Left lung (tissue), 10 donors: ENCODE data around the gene KIF12. TPM values are rescaled to one million over a fixed set of nuclear protein-coding genes. Genes with fewer than 3 reads are reported as not detected.
A peak's percentile ranks its signal among the peaks of the same experiment; 100 is the strongest.

ENCODE experiments used
- ATAC-seq: fragments of 200-7000 bp; cut with Tn5 transposase; one replicate; pipeline ENCODE4 v1.9.1; 2020; ENCODE audit warnings: moderate library complexity
- DNase-seq, 4 donors: peaks; one replicate each; pipeline ENCODE4 v3.0.0-alpha.2; 2013 to 2020
- H3K27ac ChIP-seq, 2 donors: fragments of 200-600 bp; sonication (generic) in 1 of 2; one replicate each; pipeline versions ENCODE4 v1.5.0 to v1.8.0; 2020 to 2021
- H3K27me3 ChIP-seq, 2 donors: fragments of 200-600 bp; sonication (generic) in 1 of 2; one replicate each; pipeline versions ENCODE4 v1.5.0 to v1.8.0; 2020 to 2021
- H3K36me3 ChIP-seq, 2 donors: fragments of 200-600 bp; sonication (generic) in 1 of 2; one replicate each; pipeline versions ENCODE4 v1.5.0 to v1.8.0; 2020 to 2021
- H3K4me1 ChIP-seq, 2 donors: fragments of 200-600 bp; one replicate each; pipeline ENCODE4 v1.8.0; 2021
- H3K4me3 ChIP-seq, 2 donors: fragments of 200-600 bp; sonication (generic) in 1 of 2; one replicate each; pipeline versions ENCODE4 v1.5.0 to v1.8.0; 2020 to 2021; ENCODE audit warnings: mild to moderate bottlenecking in 1 of 2
- H3K9me3 ChIP-seq, 2 donors: fragments of 200-600 bp; sonication (generic) in 1 of 2; one replicate each; pipeline versions ENCODE4 v1.5.0 to v1.8.0; 2020 to 2021
- intact Hi-C, 2 donors: fragments of 100-400 bp; cut with DNase I; formaldehyde crosslinking; loops; one replicate each; pipeline versions ENCODE4 v1.11.2 to v1.14.2; 2022
- polyA plus RNA-seq, 6 donors: library from polyadenylated mRNA; unstranded; fragments of 120-200 nt; gene quantifications; one replicate each; pipeline ENCODE4 v1.2.1, GENCODE V29; 2013; ENCODE audit not compliant: insufficient read length in 6 of 6
- total RNA-seq, 2 donors: library from RNA; stranded (reverse); fragmentation: NEBNext Ultra II Directional; extraction: Animal tissue kit (Norgen Biotek cat#: 25700); gene quantifications; one replicate each; pipeline ENCODE4 v1.2.1, GENCODE V29; 2021
- TF ChIP-seq, protein P1 (sequence below), 2 donors: fragments of 200-600 bp; sonication (generic) in 1 of 2; IDR thresholded peaks; one replicate each; pipeline versions ENCODE4 v1.5.0 to v1.8.0; 2021; ENCODE audit warnings: antibody characterized with exemption in 2 of 2
- donor health status: DM: no; HTN: yes; CAD: no.
- donor health status: DM: no; HTN: no; CAD: no.

Gene KIF12
- total and polyA plus RNA-seq, 8 donors, result 2.4 to 54.7 (median 43.3) TPM

DNA sequence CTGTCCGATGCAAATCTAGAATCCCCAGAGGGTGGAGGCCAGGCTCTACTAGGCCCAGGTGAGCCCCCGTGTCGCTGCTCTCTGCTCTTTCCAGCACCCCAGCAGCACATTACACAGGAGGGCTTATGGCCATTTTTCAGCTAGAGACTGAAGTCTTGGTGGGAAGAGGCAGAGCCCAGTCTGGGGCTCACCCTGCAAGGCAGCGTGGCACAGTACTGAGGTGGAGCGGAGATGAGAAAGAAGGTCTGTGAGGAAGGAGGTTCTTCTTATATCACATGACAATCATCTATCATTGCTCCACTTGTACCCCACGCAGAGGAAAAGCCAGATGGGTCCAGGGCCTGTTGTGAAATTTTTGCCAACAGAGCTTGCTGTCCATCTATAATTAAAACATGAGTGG, 10.0 kb upstream of the KIF12 start:
- TF ChIP-seq, protein P1, sequence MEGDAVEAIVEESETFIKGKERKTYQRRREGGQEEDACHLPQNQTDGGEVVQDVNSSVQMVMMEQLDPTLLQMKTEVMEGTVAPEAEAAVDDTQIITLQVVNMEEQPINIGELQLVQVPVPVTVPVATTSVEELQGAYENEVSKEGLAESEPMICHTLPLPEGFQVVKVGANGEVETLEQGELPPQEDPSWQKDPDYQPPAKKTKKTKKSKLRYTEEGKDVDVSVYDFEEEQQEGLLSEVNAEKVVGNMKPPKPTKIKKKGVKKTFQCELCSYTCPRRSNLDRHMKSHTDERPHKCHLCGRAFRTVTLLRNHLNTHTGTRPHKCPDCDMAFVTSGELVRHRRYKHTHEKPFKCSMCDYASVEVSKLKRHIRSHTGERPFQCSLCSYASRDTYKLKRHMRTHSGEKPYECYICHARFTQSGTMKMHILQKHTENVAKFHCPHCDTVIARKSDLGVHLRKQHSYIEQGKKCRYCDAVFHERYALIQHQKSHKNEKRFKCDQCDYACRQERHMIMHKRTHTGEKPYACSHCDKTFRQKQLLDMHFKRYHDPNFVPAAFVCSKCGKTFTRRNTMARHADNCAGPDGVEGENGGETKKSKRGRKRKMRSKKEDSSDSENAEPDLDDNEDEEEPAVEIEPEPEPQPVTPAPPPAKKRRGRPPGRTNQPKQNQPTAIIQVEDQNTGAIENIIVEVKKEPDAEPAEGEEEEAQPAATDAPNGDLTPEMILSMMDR (IDR thresholded peaks at IDR 0.05), result no peak
- Histone ChIP-seq H3K27me3 (no peaks in the 10 kb centered on the region), H3K9me3 (no peaks in the 10 kb centered on the region), H3K27ac (no peak overlapping the region), H3K4me3 (no peak overlapping the region), H3K36me3 (no peaks in the 10 kb centered on the region), H3K4me1 (peaks cover 2 to 6% of the 10 kb centered on the region in 2 donors)
- DNase-seq, result peak in 1 of 4 donors; percentile 10
- ATAC-seq, result no peak
- intact Hi-C loops, result loop anchor here in 1 of 2 donors (5.0 kb wide), 1 partner anchor 183 kb away; no protein-coding TSS in a partner anchor

DNA sequence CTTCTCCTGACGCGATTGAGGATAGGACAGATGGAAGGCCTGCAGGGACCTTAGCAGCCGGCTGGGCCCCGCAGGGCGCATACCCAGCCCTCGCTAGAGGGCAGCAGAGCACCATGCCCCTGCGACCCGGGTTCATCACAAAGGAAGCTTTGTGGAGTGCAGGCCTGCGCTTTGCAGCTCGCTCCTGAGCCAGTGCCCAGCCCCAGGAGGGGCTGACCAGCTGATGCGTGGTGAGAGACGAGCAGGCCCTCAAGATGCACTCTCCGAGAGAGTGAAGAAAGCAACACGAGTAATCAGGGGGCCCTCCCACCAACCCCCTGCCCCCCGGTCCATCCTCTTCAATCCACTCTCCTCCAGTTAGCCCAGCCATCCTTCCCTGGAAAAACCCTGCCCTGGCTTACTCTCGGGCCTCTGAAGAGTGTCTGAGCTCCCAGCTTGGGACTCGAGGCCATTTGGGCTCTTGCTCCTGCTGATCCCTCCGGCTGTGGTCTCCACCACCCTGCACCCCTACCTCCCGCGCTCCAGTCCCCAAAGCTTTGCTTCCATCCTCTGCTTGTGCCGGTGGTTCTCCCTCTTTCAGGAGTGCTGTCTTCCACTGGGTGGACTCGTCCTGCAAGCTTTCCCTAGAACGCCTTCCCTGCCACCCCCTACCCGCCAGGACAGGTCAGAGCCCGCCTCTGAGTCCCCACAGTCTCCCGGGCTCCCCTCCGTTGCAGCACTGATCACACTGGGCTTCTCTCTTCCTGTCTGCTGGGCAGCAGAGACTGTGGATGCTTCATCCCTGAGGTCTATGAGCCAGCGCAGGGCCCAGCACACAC, 9.1 kb upstream of the KIF12 start:
- ATAC-seq, result peak; percentile 100
- H3K9me3 ChIP-seq, result no peaks in the 10 kb centered on the region
- peak; percentile 72 to 92 (median 84) for DNase-seq
- H3K4me1 ChIP-seq, result peaks cover 0 to 6% of the 10 kb centered on the region in 2 donors
- TF ChIP-seq, protein P1 (IDR thresholded peaks at IDR 0.05), result peak; percentile 87 to 94
- H3K4me3 ChIP-seq, result no peak overlapping the region
- H3K36me3 ChIP-seq, result no peaks in the 10 kb centered on the region
- peaks cover 0 to 6% of the 10 kb centered on the region in 2 donors for H3K27me3 ChIP-seq
- H3K27ac ChIP-seq, result no peak overlapping the region
- intact Hi-C loops, result loop anchor here in 1 of 2 donors (5.0 kb wide), 1 partner anchor 184 kb away; no protein-coding TSS in a partner anchor

DNA sequence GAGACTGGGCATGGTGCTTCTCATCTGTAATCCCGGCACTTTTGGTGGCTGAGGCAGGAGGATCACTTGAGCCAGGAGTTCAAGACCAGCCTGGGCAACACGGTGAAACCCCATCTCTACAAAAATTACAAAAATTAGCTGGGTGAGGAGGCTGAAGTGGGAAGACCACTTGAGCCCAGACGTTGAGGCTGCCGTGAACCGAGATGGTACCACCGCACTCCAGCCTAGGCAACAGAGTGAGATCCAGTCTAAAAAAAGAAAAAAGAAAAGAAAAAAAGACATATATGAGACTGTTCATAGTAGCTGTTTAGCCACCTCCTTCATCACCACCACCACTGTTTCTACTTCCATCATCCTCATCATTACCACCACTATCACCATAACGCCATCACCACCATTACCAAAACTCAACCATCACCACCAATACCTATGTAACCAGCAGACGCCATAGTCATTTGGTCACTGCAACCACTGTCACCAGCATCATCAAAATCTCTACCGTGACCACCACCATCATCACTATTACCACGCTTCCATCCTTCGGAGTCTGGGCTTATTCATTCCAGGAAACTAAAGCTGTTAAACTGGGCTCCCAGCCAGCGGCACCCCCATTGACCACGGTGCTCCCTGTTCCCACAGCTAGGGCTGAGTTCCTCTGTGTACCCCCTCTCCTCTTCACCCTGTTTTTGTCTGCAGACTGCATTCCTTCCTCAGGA, 8.4 kb upstream of the KIF12 start:
- Histone ChIP-seq H3K9me3 (peaks cover 0 to under 1% of the 10 kb centered on the region in 2 donors), H3K27ac (no peak overlapping the region), H3K27me3 (peaks cover 0 to 10% of the 10 kb centered on the region in 2 donors), H3K4me3 (no peak overlapping the region), H3K4me1 (peaks cover 0 to 6% of the 10 kb centered on the region in 2 donors), H3K36me3 (no peaks in the 10 kb centered on the region)
- intact Hi-C loops, result loop anchor here in 1 of 2 donors (5.0 kb wide), 1 partner anchor 185 kb away; no protein-coding TSS in a partner anchor
- DNase-seq, result no peak
- TF ChIP-seq, protein P1 (IDR thresholded peaks at IDR 0.05), result no peak
- no peak for ATAC-seq

DNA sequence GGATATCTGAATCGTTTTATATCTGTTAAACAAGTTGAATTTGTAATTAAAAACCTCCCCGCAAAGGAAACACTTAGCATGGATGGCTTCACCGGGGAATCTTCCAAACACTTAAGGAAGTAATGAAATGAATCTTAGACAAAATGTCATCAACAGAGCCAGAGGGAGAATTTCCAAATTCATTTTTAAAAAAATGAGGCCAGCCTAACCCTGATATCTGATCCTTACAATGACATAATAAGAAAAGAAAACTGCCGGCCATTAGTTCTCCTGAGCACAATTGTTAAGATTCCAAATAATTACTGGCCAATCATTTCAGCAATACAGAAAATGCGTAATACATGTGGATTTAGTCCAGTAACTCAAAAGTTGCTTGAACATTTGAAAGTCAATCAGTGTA, 6.1 kb upstream of the KIF12 start:
- Histone ChIP-seq H3K4me3 (no peak overlapping the region), H3K36me3 (no peaks in the 10 kb centered on the region), H3K4me1 (peaks cover 0 to 6% of the 10 kb centered on the region in 2 donors), H3K27ac (no peak overlapping the region), H3K27me3 (peaks cover 0 to 11% of the 10 kb centered on the region in 2 donors), H3K9me3 (peaks cover 0 to 3% of the 10 kb centered on the region in 2 donors)
- ATAC-seq (no peak), DNase-seq (no peak)
- TF ChIP-seq, protein P1 (IDR thresholded peaks at IDR 0.05), result no peak
- intact Hi-C loops, result loop anchor here in 1 of 2 donors (5.0 kb wide), 1 partner anchor 187 kb away; no protein-coding TSS in a partner anchor

DNA sequence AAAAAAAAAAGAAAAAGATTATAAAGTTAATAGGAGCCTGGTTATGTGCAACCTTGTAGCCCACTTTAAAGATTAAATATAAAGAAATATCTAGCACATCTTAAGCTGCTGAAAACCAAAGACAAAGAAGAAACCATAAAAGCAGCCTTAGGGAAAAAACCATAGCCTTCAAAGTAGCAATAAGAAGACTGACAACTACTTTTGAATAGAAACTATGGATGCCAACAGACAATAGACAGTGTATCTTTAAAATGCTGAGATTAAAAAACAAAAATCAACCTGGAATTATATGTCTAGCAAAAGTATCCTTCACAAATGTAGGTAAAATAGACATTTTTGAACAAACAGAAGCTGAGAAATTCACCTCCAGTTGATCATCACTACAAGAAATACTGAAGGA, 3.4 kb upstream of the KIF12 start:
- Histone ChIP-seq H3K27me3 (peaks cover 0 to 38% of the 10 kb centered on the region in 2 donors), H3K36me3 (no peaks in the 10 kb centered on the region), H3K4me1 (peaks cover 0 to 9% of the 10 kb centered on the region in 2 donors), H3K4me3 (no peak overlapping the region), H3K27ac (no peak overlapping the region), H3K9me3 (peaks cover 0 to 3% of the 10 kb centered on the region in 2 donors)
- DNase-seq (no peak), ATAC-seq (no peak)
- TF ChIP-seq, protein P1 (IDR thresholded peaks at IDR 0.05), result no peak
- intact Hi-C loops, result no loop called here
